HCT116 (cell line): ENCODE measurements around the gene ZBTB26.

Source experiments
- CBX3 ChIP-seq: IDR thresholded peaks from 2 replicates; pipeline ENCODE4 v1.6.1; 2012; ENCODE audit warnings: low read depth
- EGR1 ChIP-seq: IDR thresholded peaks from 2 replicates; pipeline ENCODE4 v1.6.1; 2012; ENCODE audit warnings: low read depth
- EZH2 ChIP-seq: fragments of 200-600 bp; sonication (generic); IDR thresholded peaks from 2 replicates; pipeline ENCODE4 v1.6.1; 2017; ENCODE audit warnings: antibody characterized with exemption, mixed run types
- EZH2phosphoT487 ChIP-seq: fragments of 200-600 bp; IDR thresholded peaks from 2 replicates; pipeline ENCODE4 v1.6.1; 2018; ENCODE audit warnings: antibody characterized with exemption, borderline replicate concordance
- POLR2A ChIP-seq: IDR thresholded peaks from 2 replicates; pipeline ENCODE4 v1.7.0; 2011; ENCODE audit warnings: borderline replicate concordance; ENCODE audit not compliant: insufficient read depth, insufficient read length; ENCODE audit errors: extremely low read depth
- POLR2AphosphoS5 ChIP-seq: IDR thresholded peaks from 2 replicates; pipeline ENCODE4 v1.6.1; 2011; ENCODE audit warnings: mild to moderate bottlenecking, low read depth, low read length, moderate library complexity
- RAD21 ChIP-seq: IDR thresholded peaks from 2 replicates; pipeline ENCODE4 v1.6.1; 2012; ENCODE audit warnings: low read depth, mild to moderate bottlenecking
- SIN3A ChIP-seq: IDR thresholded peaks from 2 replicates; pipeline ENCODE4 v1.6.1; 2012; ENCODE audit warnings: low read depth
- SP1 ChIP-seq: IDR thresholded peaks from 2 replicates; pipeline ENCODE4 v1.6.1; 2012; ENCODE audit warnings: low read depth
- YY1 ChIP-seq: IDR thresholded peaks from 2 replicates; pipeline ENCODE4 v1.6.1; 2011; ENCODE audit warnings: low read length, low read depth, moderate library complexity, mild to moderate bottlenecking; ENCODE audit not compliant: insufficient replicate concordance; ENCODE audit errors: extremely low read depth
- TF ChIP-seq, protein P1 (sequence below), 3 experiments: fragments of 200-600 bp in 1 of 3; sonication (generic) in 1 of 3; IDR thresholded peaks in 2 of 3; conservative IDR thresholded peaks in 1 of 3; 2 replicates each; pipeline ENCODE4 v1.5.1; 2012 to 2017; ENCODE audit warnings: low read depth in 2 of 3, low read length in 2 of 3, antibody characterized with exemption in 1 of 3, borderline replicate concordance in 1 of 3, control low read depth in 1 of 3, mild to moderate bottlenecking in 1 of 3, mixed read lengths in 1 of 3, mixed run types in 1 of 3, moderate library complexity in 1 of 3; ENCODE audit not compliant: insufficient read depth in 1 of 3
- TF ChIP-seq, protein P2 (sequence below): IDR thresholded peaks from 2 replicates; pipeline ENCODE4 v1.6.1; 2012; ENCODE audit warnings: low read depth
- TF ChIP-seq, protein P3 (sequence below): IDR thresholded peaks from 2 replicates; pipeline ENCODE4 v1.6.1; 2012
- TF ChIP-seq, protein P4 (sequence below): IDR thresholded peaks from 2 replicates; pipeline ENCODE4 v1.6.1; 2011; ENCODE audit warnings: mild to moderate bottlenecking, low read length, moderate library complexity; ENCODE audit not compliant: insufficient replicate concordance; ENCODE audit errors: extremely low read depth

DNA sequence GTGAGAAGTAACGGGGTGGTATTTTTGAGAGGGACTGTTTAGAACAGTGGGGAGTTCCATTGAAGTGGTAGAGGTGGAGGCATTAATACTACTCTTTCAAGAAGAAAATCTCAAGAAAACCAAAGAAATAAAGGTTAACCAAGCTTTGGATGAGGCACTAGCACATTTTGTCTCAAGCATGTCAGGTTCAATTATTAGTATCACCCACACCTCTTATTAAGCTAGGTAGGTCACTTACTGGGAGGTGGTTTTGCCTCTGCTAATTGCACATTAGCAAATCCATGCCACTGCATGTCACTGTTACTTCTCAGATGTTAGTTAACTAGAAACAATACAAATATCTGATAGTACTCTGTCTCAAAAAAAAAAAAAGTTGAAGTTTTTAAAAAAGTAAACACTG lies 19.7 kb upstream of the ZBTB26 start:
- no peak for TF ChIP-seq POLR2A
- no peak for TF ChIP-seq EGR1
- TF ChIP-seq POLR2AphosphoS5, result no peak
- no peak for TF ChIP-seq SP1
- TF ChIP-seq CBX3, result no peak
- TF ChIP-seq EZH2phosphoT487, result no peak
- TF ChIP-seq, protein P1, sequence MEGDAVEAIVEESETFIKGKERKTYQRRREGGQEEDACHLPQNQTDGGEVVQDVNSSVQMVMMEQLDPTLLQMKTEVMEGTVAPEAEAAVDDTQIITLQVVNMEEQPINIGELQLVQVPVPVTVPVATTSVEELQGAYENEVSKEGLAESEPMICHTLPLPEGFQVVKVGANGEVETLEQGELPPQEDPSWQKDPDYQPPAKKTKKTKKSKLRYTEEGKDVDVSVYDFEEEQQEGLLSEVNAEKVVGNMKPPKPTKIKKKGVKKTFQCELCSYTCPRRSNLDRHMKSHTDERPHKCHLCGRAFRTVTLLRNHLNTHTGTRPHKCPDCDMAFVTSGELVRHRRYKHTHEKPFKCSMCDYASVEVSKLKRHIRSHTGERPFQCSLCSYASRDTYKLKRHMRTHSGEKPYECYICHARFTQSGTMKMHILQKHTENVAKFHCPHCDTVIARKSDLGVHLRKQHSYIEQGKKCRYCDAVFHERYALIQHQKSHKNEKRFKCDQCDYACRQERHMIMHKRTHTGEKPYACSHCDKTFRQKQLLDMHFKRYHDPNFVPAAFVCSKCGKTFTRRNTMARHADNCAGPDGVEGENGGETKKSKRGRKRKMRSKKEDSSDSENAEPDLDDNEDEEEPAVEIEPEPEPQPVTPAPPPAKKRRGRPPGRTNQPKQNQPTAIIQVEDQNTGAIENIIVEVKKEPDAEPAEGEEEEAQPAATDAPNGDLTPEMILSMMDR (IDR thresholded peaks at IDR 0.05 in 2 of 3, conservative IDR thresholded peaks at IDR 0.05 in 1 of 3; ENCODE audit: borderline replicate concordance in 1 of 3, insufficient read depth in 1 of 3, low read depth in 2 of 3, low read length in 2 of 3), result no peak
- TF ChIP-seq EZH2, result no peak
- TF ChIP-seq, protein P2, sequence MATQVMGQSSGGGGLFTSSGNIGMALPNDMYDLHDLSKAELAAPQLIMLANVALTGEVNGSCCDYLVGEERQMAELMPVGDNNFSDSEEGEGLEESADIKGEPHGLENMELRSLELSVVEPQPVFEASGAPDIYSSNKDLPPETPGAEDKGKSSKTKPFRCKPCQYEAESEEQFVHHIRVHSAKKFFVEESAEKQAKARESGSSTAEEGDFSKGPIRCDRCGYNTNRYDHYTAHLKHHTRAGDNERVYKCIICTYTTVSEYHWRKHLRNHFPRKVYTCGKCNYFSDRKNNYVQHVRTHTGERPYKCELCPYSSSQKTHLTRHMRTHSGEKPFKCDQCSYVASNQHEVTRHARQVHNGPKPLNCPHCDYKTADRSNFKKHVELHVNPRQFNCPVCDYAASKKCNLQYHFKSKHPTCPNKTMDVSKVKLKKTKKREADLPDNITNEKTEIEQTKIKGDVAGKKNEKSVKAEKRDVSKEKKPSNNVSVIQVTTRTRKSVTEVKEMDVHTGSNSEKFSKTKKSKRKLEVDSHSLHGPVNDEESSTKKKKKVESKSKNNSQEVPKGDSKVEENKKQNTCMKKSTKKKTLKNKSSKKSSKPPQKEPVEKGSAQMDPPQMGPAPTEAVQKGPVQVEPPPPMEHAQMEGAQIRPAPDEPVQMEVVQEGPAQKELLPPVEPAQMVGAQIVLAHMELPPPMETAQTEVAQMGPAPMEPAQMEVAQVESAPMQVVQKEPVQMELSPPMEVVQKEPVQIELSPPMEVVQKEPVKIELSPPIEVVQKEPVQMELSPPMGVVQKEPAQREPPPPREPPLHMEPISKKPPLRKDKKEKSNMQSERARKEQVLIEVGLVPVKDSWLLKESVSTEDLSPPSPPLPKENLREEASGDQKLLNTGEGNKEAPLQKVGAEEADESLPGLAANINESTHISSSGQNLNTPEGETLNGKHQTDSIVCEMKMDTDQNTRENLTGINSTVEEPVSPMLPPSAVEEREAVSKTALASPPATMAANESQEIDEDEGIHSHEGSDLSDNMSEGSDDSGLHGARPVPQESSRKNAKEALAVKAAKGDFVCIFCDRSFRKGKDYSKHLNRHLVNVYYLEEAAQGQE, result no peak
- TF ChIP-seq, protein P3, sequence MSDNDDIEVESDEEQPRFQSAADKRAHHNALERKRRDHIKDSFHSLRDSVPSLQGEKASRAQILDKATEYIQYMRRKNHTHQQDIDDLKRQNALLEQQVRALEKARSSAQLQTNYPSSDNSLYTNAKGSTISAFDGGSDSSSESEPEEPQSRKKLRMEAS, result no peak
- no peak for TF ChIP-seq YY1
- TF ChIP-seq RAD21, result no peak
- TF ChIP-seq, protein P4, sequence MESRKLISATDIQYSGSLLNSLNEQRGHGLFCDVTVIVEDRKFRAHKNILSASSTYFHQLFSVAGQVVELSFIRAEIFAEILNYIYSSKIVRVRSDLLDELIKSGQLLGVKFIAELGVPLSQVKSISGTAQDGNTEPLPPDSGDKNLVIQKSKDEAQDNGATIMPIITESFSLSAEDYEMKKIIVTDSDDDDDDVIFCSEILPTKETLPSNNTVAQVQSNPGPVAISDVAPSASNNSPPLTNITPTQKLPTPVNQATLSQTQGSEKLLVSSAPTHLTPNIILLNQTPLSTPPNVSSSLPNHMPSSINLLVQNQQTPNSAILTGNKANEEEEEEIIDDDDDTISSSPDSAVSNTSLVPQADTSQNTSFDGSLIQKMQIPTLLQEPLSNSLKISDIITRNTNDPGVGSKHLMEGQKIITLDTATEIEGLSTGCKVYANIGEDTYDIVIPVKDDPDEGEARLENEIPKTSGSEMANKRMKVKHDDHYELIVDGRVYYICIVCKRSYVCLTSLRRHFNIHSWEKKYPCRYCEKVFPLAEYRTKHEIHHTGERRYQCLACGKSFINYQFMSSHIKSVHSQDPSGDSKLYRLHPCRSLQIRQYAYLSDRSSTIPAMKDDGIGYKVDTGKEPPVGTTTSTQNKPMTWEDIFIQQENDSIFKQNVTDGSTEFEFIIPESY, result no peak
- no peak for TF ChIP-seq SIN3A
